ENCODE results near the gene ALMS1. TPM values are rescaled to one million over a fixed set of nuclear protein-coding genes. Genes with fewer than 3 reads are reported as not detected.
A peak's percentile ranks its signal among the peaks of the same experiment; 100 is the strongest.
"Not testable (repeated sequence)": the region's sequence is repeated elsewhere in the genome, so short reads cannot be mapped to it uniquely, and the experiment has no call there.

Gene ALMS1
- total RNA-seq, 2 experiments from 2014 or later = 35.5 to 57.8 TPM

- H3K79me2 ChIP-seq (ENCODE audit: insufficient read depth, low read depth, low read length); H2AFZ ChIP-seq (ENCODE audit: low read length); H3K4me2 ChIP-seq (ENCODE audit: low read length); POLR2A ChIA-PET; H3K9me2 ChIP-seq (ENCODE audit: insufficient read depth, low read length); H3K9me3 ChIP-seq (ENCODE audit: low read length); H3K27ac ChIP-seq (ENCODE audit: low read depth, low read length, poor library complexity, severe bottlenecking); BruUV-seq (replicated peaks); H3K4me3 ChIP-seq (ENCODE audit: low read depth, low read length, poor library complexity, severe bottlenecking); H3K36me3 ChIP-seq (ENCODE audit: insufficient read depth, low read length); intact Hi-C loops (cut with micrococcal nuclease; ENCODE audit: unreplicated experiment); H4K20me1 ChIP-seq (ENCODE audit: insufficient read depth, low read length); CTCF ChIA-PET (ENCODE audit: unreplicated experiment); H3K4me1 ChIP-seq (ENCODE audit: insufficient read depth, low read length, poor library complexity, severe bottlenecking): not testable (repeated sequence)
- peak; percentile 66 for TF ChIP-seq CTCF (conservative IDR thresholded peaks at IDR 0.05; ENCODE audit: low read length)
- peak; percentile 5 for DNase-seq (ENCODE audit: low spot score)
Measured at GRCh38 chr2:73619925-73620324, 234.3 kb downstream of the ALMS1 start.

GRCh38 chr2:73624036-73624435 is 238.4 kb downstream of the ALMS1 start:
- H3K9me3 ChIP-seq (ENCODE audit: low read length); H3K79me2 ChIP-seq (ENCODE audit: insufficient read depth, low read depth, low read length); H3K4me1 ChIP-seq (ENCODE audit: insufficient read depth, low read length, poor library complexity, severe bottlenecking); H3K4me2 ChIP-seq (ENCODE audit: low read length); H3K9me2 ChIP-seq (ENCODE audit: insufficient read depth, low read length); intact Hi-C loops (cut with micrococcal nuclease; ENCODE audit: unreplicated experiment); CTCF ChIA-PET (ENCODE audit: unreplicated experiment); H4K20me1 ChIP-seq (ENCODE audit: insufficient read depth, low read length); H3K36me3 ChIP-seq (ENCODE audit: insufficient read depth, low read length); DNase-seq (ENCODE audit: low spot score); H3K4me3 ChIP-seq (ENCODE audit: low read depth, low read length, poor library complexity, severe bottlenecking); BruUV-seq (replicated peaks); H2AFZ ChIP-seq (ENCODE audit: low read length); H3K27ac ChIP-seq (ENCODE audit: low read depth, low read length, poor library complexity, severe bottlenecking); POLR2A ChIA-PET: not testable (repeated sequence)

DNA sequence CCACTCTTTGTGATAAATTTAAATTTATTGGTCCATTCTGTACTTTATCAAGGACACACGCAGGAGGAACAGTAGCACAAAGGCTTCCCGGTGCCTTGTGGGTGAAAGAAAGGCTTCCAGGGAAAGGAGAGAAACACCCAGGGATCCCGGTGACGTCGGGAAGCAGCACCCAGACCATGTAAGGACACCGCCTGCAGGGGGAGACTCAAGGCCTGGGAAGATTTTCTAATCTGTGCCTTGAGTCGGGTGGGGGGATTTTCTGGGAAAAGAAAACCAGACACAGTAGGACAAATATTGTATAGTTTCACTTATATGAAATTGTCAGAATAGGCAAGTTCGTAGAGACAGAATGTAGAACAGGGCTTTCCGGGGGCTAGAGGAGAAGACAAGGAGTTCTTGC is 239.0 kb downstream of the ALMS1 start:
- intact Hi-C loops (cut with micrococcal nuclease; ENCODE audit: unreplicated experiment); H4K20me1 ChIP-seq (ENCODE audit: insufficient read depth, low read length); CTCF ChIA-PET (ENCODE audit: unreplicated experiment); POLR2A ChIA-PET; H2AFZ ChIP-seq (ENCODE audit: low read length); BruUV-seq (replicated peaks); H3K36me3 ChIP-seq (ENCODE audit: insufficient read depth, low read length); DNase-seq (ENCODE audit: low spot score); H3K79me2 ChIP-seq (ENCODE audit: insufficient read depth, low read depth, low read length); H3K4me1 ChIP-seq (ENCODE audit: insufficient read depth, low read length, poor library complexity, severe bottlenecking); H3K27ac ChIP-seq (ENCODE audit: low read depth, low read length, poor library complexity, severe bottlenecking); H3K9me2 ChIP-seq (ENCODE audit: insufficient read depth, low read length); H3K4me2 ChIP-seq (ENCODE audit: low read length); H3K4me3 ChIP-seq (ENCODE audit: low read depth, low read length, poor library complexity, severe bottlenecking); H3K9me3 ChIP-seq (ENCODE audit: low read length): not testable (repeated sequence)

GRCh38 chr2:73626237-73626636 is 240.6 kb downstream of the ALMS1 start:
- DNase-seq (ENCODE audit: low spot score); H2AFZ ChIP-seq (ENCODE audit: low read length); CTCF ChIA-PET (ENCODE audit: unreplicated experiment); H3K79me2 ChIP-seq (ENCODE audit: insufficient read depth, low read depth, low read length); H3K27ac ChIP-seq (ENCODE audit: low read depth, low read length, poor library complexity, severe bottlenecking); H3K4me2 ChIP-seq (ENCODE audit: low read length); H3K4me3 ChIP-seq (ENCODE audit: low read depth, low read length, poor library complexity, severe bottlenecking); H3K9me3 ChIP-seq (ENCODE audit: low read length); H3K9me2 ChIP-seq (ENCODE audit: insufficient read depth, low read length); BruUV-seq (replicated peaks); H3K36me3 ChIP-seq (ENCODE audit: insufficient read depth, low read length); POLR2A ChIA-PET; intact Hi-C loops (cut with micrococcal nuclease; ENCODE audit: unreplicated experiment); H3K4me1 ChIP-seq (ENCODE audit: insufficient read depth, low read length, poor library complexity, severe bottlenecking); H4K20me1 ChIP-seq (ENCODE audit: insufficient read depth, low read length): not testable (repeated sequence)

GRCh38 chr2:73628493-73628892 is 242.9 kb downstream of the ALMS1 start:
- not testable (repeated sequence) for H3K4me3 ChIP-seq (ENCODE audit: low read depth, low read length, poor library complexity, severe bottlenecking)

More at GRCh38 chr2:73628493-73628892, 242.9 kb downstream of the ALMS1 start:
- H2AFZ ChIP-seq (ENCODE audit: low read length); BruUV-seq (replicated peaks); intact Hi-C loops (cut with micrococcal nuclease; ENCODE audit: unreplicated experiment); H3K9me2 ChIP-seq (ENCODE audit: insufficient read depth, low read length); H3K4me2 ChIP-seq (ENCODE audit: low read length); DNase-seq (ENCODE audit: low spot score); H3K79me2 ChIP-seq (ENCODE audit: insufficient read depth, low read depth, low read length); H3K27ac ChIP-seq (ENCODE audit: low read depth, low read length, poor library complexity, severe bottlenecking); H4K20me1 ChIP-seq (ENCODE audit: insufficient read depth, low read length); H3K4me1 ChIP-seq (ENCODE audit: insufficient read depth, low read length, poor library complexity, severe bottlenecking); H3K36me3 ChIP-seq (ENCODE audit: insufficient read depth, low read length); CTCF ChIA-PET (ENCODE audit: unreplicated experiment); H3K9me3 ChIP-seq (ENCODE audit: low read length): not testable (repeated sequence)
- POLR2A ChIA-PET = interaction anchor here (0.7 kb wide), 1 partner anchor 167 kb away, joined by 8 read pairs; no protein-coding TSS in a partner anchor
